ENCODE results near the gene KLK14.

Gene KLK14

GRCh38 chr19:51122112-51122981 is 39.7 kb upstream of the KLK14 start:
- no peak for TF ChIP-seq CTCF (IDR thresholded peaks at IDR 0.05; ENCODE audit: low read depth, low read length)
- Histone ChIP-seq H3K36me3 (no peaks in the 10 kb centered on the region), H3K9me3 (no peaks in the 10 kb centered on the region), H3K4me1 (no peaks in the 10 kb centered on the region), H3K27me3 (peaks cover 36% of the 10 kb centered on the region), H3K4me3 (ENCODE audit: low read depth, low read length) (no peak overlapping the region)
- DNase-seq: no peak

GRCh38 chr19:51121257-51121656 is 38.6 kb upstream of the KLK14 start:
- no peak for TF ChIP-seq CTCF (IDR thresholded peaks at IDR 0.05; ENCODE audit: low read depth, low read length)
- Histone ChIP-seq H3K27me3 (peaks cover 42% of the 10 kb centered on the region), H3K36me3 (no peaks in the 10 kb centered on the region), H3K4me3 (ENCODE audit: low read depth, low read length) (no peak overlapping the region), H3K4me1 (no peaks in the 10 kb centered on the region), H3K9me3 (no peaks in the 10 kb centered on the region)
- no peak for DNase-seq

- Histone ChIP-seq H3K36me3 (no peaks in the 10 kb centered on the region), H3K4me3 (ENCODE audit: low read depth, low read length) (no peak overlapping the region), H3K27me3 (peaks cover 53% of the 10 kb centered on the region), H3K4me1 (no peaks in the 10 kb centered on the region), H3K9me3 (no peaks in the 10 kb centered on the region)
- TF ChIP-seq CTCF (IDR thresholded peaks at IDR 0.05; ENCODE audit: low read depth, low read length): no peak
- DNase-seq: no peak
Measured at GRCh38 chr19:51120160-51120559, 37.5 kb upstream of the KLK14 start.

GRCh38 chr19:51119611-51120010 is 36.9 kb upstream of the KLK14 start:
- no peak overlapping the region for H3K4me3 ChIP-seq (ENCODE audit: low read depth, low read length)
- H3K4me1 ChIP-seq: no peaks in the 10 kb centered on the region
- no peak for TF ChIP-seq CTCF (IDR thresholded peaks at IDR 0.05; ENCODE audit: low read depth, low read length)
- H3K27me3 ChIP-seq: peaks cover 52% of the 10 kb centered on the region
- no peak for DNase-seq
- no peaks in the 10 kb centered on the region for H3K9me3 ChIP-seq
- no peaks in the 10 kb centered on the region for H3K36me3 ChIP-seq

- H3K4me1 ChIP-seq: no peaks in the 10 kb centered on the region
Measured at GRCh38 chr19:51119101-51119500, 36.4 kb upstream of the KLK14 start.

More at GRCh38 chr19:51119101-51119500, 36.4 kb upstream of the KLK14 start:
- Histone ChIP-seq H3K27me3 (peaks cover 54% of the 10 kb centered on the region), H3K9me3 (no peaks in the 10 kb centered on the region), H3K36me3 (no peaks in the 10 kb centered on the region), H3K4me3 (ENCODE audit: low read depth, low read length) (no peak overlapping the region)
- DNase-seq: no peak
- TF ChIP-seq CTCF (IDR thresholded peaks at IDR 0.05; ENCODE audit: low read depth, low read length): no peak

Data from BE2C (cell line).